CD1c-positive myeloid dendritic cell (primary cell): Measurements from ENCODE around the gene CCL28.
A peak's percentile ranks its signal among the peaks of the same experiment; 100 is the strongest.
"Not testable (repeated sequence)": the region's sequence is repeated elsewhere in the genome, so short reads cannot be mapped to it uniquely, and the experiment has no call there.

Source experiments
- DNase-seq: peaks from one replicate; pipeline ENCODE4 v3.0.0-alpha.2; 2016; ENCODE audit errors: extremely low spot score

CCL28 gene

DNA sequence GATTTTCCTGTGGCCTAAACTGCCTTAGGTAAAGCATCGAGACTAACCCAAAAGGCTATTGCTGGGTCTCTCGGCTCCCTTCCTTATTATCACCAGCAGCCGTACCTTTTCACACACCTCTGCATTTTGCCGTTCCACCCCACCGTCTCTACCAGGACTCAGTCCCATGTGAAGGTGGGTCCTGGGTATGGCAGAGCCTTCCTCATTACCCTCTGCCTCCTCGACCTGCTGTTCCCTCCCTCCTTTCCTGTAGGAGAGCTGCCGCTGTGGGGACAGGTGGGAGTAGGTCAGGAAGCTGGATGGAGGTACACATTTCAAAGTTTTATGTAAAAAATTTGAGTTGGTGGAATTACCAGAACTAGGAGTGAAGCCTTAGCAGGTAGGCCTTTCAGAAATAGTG lies 1.8 kb downstream of the CCL28 start:
- DNase-seq: no peak

DNA sequence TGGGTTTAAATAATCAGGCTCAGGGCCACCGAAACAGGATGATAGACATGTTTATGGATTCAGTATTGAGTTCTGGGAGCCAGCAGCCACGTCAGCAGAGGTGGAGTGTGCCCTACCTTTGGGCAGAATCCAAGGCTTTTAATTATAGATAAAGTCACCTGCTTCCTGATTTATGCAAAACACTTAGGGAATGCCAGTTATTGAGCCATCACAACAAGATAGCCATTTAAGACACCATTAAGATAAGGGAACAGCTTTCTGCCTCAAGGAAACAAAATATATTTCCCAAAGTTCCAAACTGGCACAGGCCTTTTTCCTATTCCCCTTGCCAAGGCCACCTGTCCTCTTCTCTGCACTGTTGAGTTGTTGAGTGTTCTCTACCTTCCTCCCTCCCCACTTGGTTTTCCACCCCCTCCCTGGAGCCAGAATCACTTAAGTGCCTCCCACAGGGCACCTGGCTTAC lies 2.4 kb downstream of the CCL28 start:
- no peak for DNase-seq

DNA sequence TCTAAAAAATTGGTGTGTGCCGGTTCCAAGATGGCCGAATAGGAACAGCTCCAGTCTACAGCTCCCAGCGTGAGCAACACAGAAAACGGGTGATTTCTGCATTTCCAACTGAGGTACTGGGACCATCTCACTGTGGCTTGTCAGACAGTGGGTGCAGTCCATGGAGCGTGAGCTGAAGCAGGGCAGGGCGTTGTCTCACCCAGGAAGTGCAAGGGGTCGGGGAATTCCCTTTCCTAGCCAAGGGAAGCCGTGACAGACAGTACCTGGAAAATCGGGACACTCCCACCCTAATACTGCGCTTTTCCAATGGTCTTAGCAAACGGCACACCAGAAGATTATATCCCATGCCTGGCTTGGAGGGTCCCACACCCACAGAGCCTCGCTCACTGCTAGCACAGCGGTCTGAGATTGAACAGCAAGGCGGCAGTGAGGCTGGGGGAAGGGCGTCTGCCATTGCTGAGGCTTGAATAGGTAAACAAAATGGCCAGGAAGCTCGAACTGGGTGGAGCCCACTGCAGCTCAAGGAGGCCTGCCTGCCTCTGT lies 9.6 kb downstream of the CCL28 start:
- not testable (repeated sequence) for DNase-seq

DNA sequence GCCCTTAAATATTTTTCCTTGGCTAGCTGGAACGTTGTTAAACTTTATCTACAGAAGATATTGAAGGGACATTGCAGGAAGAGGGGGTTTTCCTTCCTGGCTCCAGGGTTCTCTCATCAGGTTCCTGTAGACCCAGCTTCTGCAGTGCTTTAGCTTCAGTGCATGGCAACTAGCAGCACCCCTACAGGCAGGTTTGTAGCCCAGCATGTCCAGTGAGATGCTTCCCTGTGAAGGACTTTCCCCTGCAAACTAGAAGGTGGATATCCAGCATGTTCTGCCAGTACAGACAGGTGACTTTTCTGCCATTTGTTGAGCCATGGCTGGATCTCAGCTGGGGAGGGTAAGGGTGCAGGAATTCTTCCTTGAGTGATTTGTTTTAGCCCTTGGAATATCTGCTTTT lies 10.4 kb downstream of the CCL28 start:
- no peak for DNase-seq

DNA sequence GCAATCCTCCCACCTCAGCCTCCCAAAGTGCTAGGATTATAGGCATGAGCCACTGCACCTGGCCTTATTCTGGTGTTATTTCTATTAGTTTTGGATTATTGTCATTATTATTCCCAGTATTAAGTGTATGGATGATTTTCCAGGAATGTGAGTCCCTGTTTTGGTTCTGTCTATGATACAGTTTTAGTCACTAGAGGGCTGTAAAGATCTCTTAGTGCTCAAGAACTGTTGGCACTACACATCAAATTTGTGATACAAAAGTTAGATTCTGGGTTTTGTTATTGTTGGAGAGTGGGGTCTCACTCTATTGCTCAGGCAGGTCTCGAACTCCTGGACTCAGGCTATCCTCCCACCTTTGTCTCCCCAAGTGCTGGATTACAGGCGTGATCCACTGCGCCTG lies 12.1 kb downstream of the CCL28 start:
- no peak for DNase-seq

DNA sequence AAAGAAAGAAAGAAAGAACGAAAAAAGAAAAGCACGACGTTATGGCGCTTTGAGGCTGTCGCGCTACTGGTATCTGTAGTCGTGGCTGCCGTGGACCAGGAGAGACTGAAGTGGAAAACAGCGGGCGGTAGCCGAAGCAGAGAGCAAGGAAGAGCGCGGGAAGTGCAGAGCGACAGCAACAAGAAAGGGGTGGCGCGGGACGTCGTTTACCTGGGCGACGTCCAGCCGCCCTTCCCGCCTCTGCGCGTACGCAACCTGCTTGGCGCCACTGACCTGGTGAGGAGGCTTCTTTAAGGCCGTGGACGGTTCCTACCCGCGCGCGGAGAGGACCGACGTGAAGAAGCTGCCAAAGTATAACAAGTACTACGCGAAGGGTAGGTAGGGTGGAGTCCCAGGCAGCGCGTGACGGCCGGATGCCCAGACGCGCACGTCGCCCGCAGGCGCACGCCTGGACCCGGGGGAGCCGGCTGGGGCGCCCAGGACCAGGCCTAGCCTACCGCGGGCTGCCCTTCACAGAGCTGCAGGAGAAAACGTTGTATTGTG lies 15.4 kb downstream of the CCL28 start:
- peak; percentile 34 for DNase-seq

DNA sequence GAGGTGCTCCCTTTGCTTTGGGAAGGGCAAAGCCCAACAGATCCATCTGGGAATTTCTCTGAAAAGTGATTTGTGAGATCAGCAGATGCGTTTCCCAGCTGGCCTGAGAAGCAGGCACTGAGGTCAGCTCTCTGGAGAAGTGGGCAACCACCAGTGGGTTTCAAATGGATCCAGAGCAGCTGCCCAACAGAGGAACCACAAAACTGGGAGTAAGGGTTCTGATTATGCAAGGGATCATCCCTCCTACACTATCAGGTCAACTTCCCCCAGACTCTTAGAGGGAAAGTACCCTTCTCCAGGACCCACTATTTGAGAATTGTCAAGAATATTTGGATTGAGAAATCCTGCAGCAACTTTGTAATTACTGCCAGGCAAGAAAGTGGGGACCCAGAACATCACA lies 21.7 kb downstream of the CCL28 start:
- peak; percentile 71 for DNase-seq

DNA sequence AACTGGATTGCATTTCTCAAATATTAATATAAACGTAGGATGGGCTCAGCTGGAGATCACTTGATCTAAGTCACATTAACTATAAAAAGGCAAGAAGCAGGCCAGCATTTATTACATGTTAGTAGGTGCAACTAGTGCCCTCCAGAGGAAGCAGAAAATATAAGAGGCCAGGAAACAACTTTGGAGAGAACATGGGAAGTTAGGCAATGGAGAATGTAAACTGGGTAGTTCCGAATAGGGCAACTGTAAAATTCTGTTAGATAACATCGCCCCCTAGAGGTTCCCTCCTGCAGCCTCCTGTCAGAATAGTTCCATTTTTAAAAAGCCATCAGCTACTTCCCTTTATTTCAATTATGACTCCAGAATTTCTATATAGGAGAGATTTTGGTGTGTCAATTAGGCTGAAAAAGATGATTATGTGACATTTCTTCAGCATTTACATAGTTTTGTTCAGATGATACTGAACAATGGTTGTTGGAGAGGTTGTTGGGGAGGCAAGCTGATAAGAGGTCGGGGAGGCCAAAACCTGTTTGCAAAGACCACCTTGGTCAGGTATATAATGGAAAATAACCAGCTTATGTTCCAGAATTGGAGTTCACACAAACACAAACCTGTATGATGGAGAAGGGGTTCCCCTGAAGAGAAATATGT lies 22.4 kb downstream of the CCL28 start:
- DNase-seq: peak; percentile 89

DNA sequence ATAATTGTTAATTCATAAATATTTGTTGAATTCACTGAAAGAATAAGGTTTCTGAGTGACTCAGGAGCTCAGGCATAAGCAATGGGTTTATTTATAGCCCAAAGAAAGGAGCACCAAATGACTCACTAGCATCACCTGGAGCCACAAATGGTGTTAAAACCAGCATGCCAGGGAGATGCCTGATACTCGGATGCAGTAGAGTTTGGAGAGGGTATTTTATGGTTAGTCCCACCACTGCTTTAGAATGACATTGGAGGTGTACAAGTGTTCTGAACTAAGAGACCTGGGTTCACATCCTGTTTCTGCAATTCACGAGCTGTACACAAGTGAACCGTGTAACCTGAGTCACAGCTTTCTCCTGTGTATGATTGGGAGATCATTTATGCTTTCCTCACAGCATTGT lies 25.2 kb downstream of the CCL28 start:
- DNase-seq: no peak

DNA sequence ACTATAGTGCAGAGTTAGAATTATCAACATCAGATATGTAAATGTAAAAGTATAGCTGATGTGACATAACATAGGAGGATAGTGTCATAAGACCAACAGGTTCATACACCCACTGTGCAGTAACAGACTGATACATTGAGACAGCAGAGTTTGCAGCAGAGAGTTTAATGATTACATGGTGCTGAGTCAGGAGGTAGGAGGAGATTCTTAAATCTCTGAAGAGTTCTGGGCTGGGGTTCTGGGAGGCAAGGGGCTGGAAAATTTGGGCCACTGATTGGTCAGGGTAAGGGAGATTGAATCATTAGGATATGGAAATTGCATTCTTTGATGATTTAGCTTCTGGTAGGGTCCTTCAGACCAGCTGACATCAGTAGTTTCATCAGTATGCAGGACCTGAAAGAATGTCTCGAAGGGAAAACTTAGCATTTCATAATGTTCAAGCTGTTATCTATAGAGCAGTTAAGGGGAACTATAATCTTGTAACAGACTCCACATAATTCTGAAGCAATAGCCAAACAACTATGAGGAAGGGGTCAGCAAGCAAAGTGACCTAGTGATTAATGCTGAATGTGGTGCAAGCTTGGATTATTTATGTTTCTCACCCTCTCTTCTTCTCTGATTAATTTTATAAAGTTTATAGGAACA lies 35.6 kb downstream of the CCL28 start:
- DNase-seq: no peak

DNA sequence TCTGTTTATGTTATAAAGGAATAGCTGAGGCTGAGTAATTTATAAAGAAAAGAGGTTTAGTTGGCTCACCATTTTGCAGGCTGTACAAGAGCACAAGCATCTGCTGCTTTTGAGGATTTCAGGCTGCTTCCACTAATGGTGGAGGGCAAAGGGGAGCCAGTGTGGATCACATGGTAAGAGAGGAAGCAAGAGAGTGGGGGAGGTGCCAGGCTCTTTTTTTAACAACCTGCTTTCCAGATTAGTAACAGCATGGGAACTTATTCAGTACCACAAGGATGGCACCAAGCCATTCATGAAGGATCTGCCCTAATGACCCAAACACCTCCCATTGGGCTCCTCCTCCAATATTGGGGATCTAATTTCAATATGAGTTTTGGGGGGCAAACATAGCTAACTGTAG lies 40.4 kb downstream of the CCL28 start:
- DNase-seq: no peak

DNA sequence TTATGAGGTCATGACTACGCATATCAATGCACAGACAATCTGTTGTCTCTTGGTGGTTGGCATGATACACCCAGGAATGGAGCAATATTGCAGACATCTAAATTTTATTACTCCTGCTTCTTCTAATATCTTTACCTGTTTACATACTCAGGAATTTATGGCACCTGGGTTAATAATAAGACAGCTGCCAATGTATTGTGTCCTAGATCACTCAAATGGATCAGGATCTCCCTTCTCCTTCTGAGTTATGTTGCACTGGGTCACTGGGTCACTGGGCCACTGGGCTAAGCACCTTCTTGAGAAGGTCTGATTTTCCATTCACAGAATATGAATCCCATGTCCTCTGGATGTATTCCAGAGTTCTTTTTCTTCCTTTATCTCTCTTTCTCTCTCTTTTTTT lies 41.8 kb downstream of the CCL28 start:
- no peak for DNase-seq

DNA sequence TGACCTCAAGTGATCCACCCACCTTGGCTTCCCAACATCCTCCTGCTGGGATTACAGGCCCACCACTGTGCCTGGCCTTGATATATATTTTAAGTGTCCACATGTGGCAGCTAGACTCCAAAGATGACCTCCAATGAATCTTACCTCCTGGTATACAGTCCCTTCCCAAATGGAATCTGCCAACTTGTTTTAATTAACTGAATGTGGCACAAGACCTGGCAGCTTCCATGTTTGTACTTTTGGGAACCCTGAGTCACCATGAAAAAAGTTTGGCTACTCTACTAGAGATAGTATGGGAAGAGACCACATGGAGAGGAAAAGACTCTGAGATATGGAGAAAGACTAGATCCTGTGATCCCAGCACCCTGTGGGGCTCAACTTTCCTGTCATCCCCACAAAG lies 42.5 kb downstream of the CCL28 start:
- no peak for DNase-seq

DNA sequence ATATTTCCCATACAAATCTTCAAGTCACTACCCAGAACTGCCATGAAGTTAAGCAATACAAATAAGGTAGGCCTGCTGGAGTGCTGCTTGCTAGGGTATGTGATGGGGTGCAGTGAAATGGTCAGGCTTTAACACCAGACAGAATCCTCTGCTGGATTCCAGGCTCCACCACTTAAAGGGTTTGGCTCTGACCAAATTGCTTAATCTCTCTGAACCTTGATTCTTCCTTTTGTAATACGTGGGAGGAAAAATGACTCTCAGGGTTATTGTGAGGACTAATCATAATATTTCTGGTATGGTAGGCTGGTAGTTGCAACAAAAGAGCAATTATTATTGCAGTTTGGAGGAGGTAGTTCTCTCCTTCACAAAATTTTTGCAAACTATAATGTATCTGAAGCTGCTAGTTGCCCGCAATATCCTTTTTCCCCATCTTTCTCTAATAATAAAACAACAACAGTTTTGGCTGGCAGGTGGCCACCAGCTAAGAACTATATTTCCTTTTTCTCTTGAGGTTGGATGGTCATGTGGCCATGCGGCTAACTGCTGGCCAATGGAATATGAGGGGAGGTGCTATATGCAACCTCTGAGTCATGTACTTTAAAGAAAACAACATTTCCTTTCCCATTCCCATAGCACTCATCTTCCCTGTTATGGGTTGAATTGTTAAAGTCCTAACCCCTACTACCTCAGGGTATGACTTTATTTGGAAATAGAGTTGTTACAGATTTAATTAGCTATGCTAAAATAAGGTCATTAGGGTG lies 44.1 kb downstream of the CCL28 start:
- DNase-seq: no peak

DNA sequence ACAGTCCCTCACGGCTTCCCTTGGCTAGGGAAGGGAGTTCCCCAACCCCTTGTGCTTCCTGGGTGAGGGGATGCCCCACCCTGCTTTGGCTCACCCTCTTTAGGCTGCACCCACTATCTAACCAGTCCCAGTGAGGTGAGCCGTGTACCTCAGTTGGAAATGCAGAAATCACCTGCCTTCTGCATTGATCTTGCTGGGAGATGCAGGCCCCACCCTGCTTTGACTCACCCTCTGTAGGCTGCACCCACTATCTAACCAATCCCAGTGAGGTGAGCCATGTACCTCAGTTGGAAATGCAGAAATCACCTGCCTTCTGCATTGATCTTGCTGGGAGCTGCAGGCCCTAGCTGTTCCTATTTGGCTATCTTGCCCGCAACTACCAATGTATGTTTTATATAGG lies 44.7 kb downstream of the CCL28 start:
- DNase-seq: no peak

DNA sequence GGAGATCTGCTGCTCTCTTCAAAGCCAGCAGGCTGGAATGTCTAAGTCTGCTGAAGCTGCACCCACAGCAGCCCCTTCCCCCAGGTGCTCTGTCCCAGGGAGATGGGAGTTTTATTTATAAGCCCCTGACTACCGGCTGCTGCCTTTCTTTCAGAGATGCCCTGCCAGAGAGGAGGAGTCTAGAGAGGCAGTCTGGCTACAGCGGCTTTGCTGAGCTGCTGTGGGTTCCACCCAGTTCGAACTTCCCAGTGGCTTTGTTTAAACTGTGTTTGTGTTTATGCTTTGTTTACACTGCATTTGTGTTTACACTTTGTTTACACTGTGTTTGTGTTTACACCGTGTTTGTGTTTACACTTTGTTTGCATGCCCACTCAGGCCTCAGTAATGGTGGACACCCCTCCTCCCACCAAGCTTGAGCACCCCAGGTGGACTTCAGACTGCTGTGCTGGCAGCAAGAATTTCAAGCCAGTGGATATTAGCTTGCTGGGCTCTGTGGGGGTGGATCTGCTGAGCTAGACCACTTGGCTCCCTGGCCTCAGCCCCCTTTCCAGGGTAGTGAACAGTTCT lies 45.4 kb downstream of the CCL28 start:
- DNase-seq: not testable (repeated sequence)

DNA sequence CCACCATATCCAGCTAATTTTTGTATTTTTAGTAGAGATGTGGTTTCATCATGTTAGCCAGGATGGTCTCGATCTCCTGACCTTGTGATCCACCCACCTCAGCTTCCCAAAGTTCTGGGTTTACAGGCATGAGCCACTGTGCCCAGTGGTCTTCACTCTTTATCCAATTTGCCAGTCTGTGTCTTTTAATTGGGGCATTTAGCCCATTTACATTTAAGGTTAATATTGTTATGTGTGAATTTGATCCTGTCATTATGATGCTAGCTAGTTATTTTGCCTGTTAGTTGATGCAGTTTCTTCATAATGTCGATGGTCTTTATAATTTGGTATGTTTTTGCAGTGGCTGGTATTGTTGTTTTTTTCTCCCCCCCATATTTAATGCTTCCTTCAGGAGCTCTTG lies 47.0 kb downstream of the CCL28 start:
- DNase-seq: not testable (repeated sequence)

DNA sequence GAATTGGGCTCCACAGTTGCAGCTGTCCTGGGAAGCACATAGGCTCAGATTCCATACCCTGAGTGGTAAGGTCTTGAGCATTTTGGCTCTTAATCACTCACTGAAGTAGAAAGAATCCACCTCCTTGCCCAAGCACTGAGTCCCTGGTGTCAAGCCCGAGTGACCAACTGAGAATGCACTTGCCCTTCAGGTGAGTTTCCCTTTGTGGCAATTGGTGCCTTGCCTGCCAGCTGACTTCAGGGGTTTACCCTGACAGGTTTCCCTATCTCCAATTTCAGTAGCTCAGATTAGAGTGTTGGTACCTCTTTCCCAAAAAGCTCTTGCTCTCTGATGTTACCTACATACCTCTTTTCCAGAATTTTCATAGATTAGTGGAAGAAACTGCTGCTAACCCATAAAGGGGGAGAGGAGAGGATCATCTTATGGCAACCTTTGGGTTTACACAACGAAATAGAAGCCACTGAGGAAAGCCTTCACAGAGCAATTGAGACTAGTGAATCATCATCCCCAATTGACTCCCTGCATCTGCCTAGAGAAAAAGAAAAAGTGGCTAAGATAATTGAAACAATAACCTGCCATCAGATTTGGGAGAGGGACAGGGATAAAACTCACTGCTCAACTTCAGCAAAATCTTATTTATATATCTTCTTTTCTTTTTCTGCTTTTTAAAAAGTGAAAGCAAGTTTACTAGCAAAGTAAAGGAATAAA lies 48.6 kb downstream of the CCL28 start:
- DNase-seq: no peak

DNA sequence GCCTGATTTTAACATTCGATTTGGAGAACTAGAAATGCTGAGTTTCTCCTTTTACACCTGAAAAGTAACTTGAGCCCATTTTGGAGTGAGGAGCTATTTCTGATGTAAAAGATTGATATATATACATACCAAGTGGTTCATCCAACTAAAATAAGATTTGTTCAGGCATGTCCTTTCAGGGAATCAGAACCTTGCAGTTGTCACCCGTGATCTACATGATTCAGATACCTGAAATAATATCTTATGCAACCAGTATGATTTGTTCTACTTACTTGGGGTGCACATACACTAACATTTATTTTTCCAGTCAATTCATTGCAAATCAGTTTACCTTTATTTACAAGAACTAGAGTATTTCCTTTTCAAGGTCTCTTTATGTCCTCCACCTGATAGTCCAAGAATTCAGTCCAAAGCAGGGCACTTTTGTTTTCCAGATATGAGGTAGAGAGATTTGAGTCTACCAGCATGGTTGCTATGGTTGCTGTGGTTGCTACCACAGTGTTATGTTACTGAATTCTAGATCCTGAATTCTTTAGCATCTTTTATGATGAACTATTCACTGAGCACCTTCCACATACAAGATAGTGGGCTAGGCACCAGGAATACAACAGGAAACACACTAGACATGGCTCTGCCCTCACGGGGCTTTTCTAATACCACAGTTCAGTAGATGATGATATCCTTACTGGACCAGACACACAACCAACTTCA lies 49.3 kb downstream of the CCL28 start:
- DNase-seq: no peak

DNA sequence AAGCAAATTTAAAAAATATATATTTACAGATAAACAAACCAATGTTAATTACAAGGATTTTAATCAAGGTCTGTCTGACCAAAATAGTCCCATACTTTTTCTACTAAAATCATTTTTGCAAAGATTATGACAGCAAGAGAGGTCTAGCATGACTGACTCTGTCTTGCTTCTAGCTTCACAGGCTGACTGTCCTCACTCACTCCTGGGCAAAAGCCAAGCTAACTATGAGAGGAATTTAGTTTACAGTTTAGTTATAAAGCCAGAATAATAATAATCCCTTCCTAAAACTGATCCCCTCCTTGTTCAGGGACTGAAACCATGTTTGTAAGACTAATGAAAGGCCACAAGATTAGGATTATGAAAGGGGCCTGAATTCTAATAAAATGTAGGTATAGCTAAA lies 53.5 kb downstream of the CCL28 start:
- DNase-seq: no peak

DNA sequence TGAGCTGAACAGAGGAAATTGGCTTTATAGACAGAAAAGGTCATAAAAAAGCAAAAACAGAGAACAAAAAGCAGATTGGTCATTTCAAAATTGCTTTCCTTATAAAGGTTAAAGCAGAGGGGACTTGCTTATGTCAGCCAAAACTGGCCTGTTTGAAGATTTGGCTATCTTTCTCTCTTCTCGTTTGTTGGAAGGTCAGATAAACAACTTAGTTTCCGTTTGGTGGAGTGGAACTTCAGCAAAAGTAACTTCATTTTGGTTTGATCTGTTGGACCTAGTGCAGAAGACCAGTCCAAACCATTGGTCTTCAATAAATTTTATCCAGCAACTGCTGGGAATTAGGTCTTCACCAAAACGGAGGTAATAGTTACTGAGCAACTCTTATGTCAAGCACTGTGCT lies 53.9 kb downstream of the CCL28 start:
- no peak for DNase-seq
